HG02571 (cell line): Measurements from ENCODE around the gene FRMD4B.

Experiments
- ATAC-seq: cut with Tn5 transposase; IDR thresholded peaks from one replicate; pipeline ENCODE4 v1.9.1; 2021; ENCODE audit warnings: mild to moderate bottlenecking, moderate library complexity; ENCODE audit not compliant: unreplicated experiment

Gene FRMD4B

GRCh38 chr3:69368129-69368741, 17.7 kb downstream of the FRMD4B start:
- peak; percentile 99 for ATAC-seq

- no peak for ATAC-seq
These were observed 18.3 kb downstream of the FRMD4B start for GRCh38 chr3:69367586-69367985.

GRCh38 chr3:69364354-69364753, 21.5 kb downstream of the FRMD4B start:
- ATAC-seq = no peak

GRCh38 chr3:69360690-69361089, 25.2 kb downstream of the FRMD4B start:
- ATAC-seq = no peak

- no peak for ATAC-seq
These were observed 26.0 kb downstream of the FRMD4B start for GRCh38 chr3:69359916-69360315.

GRCh38 chr3:69359339-69359893, 26.5 kb downstream of the FRMD4B start:
- no peak for ATAC-seq

GRCh38 chr3:69357196-69357595, 28.7 kb downstream of the FRMD4B start:
- ATAC-seq = no peak

GRCh38 chr3:69354948-69355347, 30.9 kb downstream of the FRMD4B start:
- no peak for ATAC-seq

- ATAC-seq = no peak
These were observed 32.4 kb downstream of the FRMD4B start for GRCh38 chr3:69353503-69353902.

- ATAC-seq = no peak
These were observed 32.8 kb downstream of the FRMD4B start for GRCh38 chr3:69353088-69353478.

GRCh38 chr3:69352305-69353087, 33.4 kb downstream of the FRMD4B start:
- no peak for ATAC-seq

- ATAC-seq = no peak
These were observed 42.0 kb downstream of the FRMD4B start for GRCh38 chr3:69343875-69344274.

GRCh38 chr3:69342074-69342473, 43.8 kb downstream of the FRMD4B start:
- ATAC-seq = no peak

- ATAC-seq = no peak
These were observed 46.1 kb downstream of the FRMD4B start for GRCh38 chr3:69339760-69340159.

- ATAC-seq = no peak
These were observed 47.0 kb downstream of the FRMD4B start for GRCh38 chr3:69338911-69339310.

GRCh38 chr3:69332934-69333333, 53.0 kb downstream of the FRMD4B start:
- no peak for ATAC-seq

- ATAC-seq = no peak
These were observed 54.9 kb downstream of the FRMD4B start for GRCh38 chr3:69330891-69331400.

- ATAC-seq = no peak
These were observed 56.0 kb downstream of the FRMD4B start for GRCh38 chr3:69329892-69330291.

- ATAC-seq = no peak
These were observed 57.0 kb downstream of the FRMD4B start for GRCh38 chr3:69328963-69329302.

GRCh38 chr3:69328103-69328962, 57.6 kb downstream of the FRMD4B start:
- ATAC-seq = no peak

- ATAC-seq = peak; percentile 86
These were observed 59.0 kb downstream of the FRMD4B start for GRCh38 chr3:69326855-69327300.
